HG02642 (cell line): ENCODE results near the gene NT5C.
"Not testable (repeated sequence)": the region's sequence is repeated elsewhere in the genome, so short reads cannot be mapped to it uniquely, and the experiment has no call there.

Source experiments
- ATAC-seq: cut with Tn5 transposase; IDR thresholded peaks from one replicate; pipeline ENCODE4 v1.9.1; 2021; ENCODE audit warnings: mild to moderate bottlenecking; ENCODE audit not compliant: unreplicated experiment, poor library complexity

The NT5C gene

DNA sequence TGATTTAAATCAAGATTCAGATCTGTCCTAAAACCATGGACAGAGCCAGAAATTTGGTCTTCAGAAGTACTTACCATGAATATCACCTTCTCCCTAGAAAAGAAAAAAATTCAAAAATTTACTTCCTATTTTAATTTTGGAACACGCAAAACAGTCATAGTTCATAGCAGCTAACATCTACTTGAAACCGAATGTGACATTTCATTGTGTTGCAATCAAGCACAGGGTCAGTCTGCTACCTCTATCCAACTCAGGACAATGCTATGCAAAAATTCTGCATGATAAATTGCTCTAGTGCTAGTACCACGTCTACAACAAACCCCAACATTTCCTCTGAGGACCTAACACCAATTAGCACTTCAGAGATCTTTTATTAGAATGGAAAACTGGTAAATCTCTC, 15.1 kb upstream of the NT5C start:
- ATAC-seq, result no peak

DNA sequence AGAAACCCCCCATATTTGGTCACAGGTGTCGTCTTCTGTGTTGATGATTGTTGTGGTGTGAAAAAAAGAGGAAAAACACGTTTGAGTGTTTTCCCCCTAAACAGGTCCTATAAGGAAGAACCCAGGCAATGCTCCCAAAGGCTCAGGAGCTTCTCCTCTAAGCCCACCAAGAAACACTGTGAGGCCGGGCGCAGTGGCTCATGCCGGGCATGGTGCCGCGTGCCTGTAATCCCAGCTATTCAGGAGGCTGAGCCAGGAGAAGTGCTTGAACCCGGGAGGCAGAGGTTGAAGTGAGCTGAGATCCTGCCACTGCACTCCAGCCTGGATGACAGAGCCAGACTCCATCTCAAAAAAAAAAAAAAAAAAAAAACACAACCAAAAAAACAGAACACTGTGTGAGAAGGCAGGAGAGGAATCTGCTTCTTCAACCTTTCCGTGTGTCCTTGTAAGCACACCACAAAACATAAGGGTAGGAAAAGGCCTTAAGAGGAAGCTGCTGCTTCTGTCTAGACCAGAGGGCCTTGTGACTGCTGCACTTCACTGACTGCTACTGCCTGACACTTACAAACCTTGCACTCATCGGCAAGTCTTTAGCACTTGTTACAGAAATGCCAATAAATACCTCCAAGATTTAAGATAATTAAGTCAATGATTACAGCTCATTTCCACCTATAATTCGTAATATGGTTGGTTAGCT, 13.4 kb upstream of the NT5C start:
- ATAC-seq, result no peak

DNA sequence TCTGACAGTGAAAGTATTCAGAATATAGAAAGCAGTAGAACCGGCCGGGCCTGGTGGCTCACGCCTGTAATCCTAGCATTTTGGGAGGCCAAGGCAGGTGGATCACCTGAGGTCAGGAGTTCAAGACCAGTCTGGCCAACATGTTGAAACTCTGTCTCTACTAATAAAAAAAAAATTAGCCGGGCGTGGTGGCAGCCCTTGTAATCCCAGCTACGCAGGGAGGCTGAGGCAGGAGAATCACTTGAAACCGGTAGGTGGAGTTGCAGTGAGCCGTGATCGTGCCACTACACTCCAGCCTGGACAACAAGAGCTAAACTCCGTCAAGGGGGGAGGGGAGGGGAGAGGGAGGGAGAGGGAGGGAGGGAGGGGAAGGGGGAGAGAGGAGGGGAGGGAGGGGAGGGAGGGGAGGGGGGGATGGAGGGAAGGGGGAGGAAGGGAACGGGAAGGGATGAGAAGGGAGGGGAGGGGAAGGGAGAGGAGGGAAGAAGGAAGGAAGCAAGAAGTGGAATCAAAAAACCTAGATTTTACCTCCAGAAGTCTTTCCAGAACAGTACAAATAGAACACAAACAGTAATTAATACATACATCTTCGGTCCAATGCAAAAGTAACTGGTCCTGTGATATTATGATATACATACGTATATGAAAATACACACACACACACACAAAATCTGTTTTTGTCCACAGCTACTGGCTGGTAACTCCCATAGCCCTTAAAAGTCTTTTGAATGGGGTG, 10.9 kb upstream of the NT5C start:
- no peak for ATAC-seq

DNA sequence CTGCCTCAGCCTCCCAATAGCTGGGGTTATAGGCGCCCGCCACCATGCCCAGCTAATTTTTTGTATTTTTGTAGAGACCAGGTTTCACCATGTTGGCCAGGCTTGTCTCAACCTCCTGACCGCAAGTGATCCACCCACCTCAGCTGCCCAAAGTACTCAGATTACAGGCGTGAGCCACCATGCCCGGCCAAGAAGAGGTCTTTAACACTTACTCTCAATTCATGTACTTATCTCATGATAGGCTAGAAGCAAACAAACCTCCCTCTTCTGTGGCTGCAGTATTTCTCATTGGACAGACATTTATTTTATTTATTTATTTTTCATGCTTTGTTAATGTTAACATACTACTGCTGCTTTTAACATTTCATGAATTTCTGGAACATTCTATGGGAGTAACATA, 7.0 kb upstream of the NT5C start:
- ATAC-seq, result no peak

DNA sequence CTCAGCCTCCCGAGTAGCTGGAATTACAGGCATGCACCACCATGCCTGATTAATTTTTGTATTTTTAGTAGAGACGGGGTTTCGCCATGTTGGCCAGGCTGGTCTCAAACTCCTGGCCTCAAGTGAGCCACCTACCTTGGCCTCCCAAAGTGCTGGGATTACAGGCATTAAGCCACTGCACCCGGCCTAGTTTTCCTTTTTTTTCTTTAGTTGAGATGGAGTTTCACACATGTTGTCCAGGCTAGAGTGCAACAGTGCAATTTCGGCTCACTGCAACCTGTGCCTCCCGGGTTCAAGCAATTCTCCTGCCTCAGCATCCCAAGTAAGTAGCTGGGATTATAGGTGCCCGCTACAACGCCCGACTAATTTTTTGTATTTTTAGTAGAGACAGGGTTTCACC, 6.2 kb upstream of the NT5C start:
- not testable (repeated sequence) for ATAC-seq

DNA sequence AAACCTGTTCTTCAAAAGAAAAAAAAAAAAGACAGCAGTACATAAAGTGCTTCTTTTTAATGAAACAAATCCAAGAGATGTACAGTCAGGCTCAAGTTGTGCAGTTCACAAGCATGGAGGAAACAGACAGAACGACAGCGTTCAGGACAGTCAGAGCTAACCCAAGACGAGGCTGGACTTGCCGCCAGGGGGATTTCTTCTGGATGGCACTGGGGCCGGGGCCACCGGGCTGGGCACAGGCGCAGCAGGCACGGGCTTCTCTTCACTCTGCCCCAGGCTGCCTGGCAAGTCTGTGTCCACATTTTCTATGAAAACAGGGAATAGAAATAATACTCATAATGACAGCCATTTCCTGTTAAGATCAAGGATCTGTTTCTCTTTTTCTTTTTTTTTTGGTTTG, 4.4 kb upstream of the NT5C start:
- no peak for ATAC-seq

DNA sequence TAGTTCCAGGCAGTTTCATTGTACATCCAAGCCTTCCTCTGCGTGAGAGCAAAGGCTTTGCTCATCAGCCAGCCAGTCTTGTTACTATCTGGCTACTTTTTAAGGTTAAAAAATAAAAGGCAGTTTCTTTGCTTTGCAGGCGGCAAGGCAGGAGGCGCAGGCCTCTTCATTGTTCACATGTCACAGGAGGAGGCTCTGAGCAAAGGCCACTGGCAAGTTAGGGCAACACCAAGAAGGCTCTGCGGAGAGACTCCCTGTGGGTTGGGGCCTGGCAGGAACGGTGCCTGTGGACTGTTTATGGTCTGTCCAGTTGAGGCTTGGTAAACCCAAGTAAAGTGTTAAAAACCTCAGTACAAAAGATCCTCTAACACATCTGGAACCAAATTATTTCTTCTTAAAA, 3.9 kb upstream of the NT5C start:
- ATAC-seq, result no peak

DNA sequence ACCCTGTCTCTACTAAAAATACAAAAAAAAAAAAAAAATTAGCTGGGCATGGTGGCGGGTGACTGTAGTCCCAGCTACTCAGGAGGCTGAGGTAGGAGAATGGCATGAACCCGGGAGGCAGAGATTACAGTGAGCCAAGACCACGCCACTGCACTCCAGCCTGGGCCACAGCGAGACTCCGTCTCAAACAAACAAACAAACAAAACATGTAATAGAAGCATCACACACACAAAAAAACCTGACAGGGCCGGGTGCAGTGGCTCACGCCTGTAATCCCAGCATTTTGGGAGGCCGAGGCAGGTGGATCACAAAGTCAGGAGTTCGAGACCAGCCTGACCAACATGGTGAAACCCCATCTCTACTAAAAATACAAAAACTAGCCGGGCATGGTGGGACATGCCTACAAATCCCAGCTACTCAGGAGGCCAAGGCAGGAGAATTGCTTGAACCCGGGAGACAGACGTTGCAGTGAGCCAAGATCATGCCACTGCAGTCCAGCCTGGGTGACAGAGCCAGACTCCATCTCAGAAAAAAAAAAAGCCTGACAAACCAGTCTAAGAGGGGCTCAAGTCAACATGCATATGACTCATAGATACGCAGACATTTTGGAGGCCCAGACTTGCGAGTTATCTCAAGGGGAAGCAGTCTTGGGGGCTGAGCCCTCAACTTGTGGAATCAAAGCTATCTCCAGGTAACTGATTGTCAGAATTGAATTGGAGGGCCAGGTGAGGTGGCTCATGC, 2.2 kb upstream of the NT5C start:
- not testable (repeated sequence) for ATAC-seq

DNA sequence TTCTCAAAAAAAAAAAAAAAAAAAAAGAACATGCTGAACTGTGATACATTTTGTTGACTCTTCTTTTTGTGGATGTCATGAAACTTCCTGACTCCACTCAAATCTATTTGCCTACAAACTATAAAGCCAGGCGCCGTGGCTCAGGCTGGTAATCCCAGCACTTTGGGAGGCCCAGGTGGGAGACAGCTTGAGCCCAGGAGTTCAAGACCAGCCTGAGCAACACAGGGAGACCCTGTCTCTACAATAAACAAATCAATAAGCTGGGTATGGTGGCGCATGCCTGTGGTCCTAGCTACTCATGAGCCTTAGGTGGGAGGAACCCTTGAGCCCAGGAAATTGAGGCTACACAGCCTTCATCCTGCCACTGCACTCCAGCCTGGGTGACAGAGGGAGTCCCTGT, 1.5 kb upstream of the NT5C start:
- no peak for ATAC-seq

DNA sequence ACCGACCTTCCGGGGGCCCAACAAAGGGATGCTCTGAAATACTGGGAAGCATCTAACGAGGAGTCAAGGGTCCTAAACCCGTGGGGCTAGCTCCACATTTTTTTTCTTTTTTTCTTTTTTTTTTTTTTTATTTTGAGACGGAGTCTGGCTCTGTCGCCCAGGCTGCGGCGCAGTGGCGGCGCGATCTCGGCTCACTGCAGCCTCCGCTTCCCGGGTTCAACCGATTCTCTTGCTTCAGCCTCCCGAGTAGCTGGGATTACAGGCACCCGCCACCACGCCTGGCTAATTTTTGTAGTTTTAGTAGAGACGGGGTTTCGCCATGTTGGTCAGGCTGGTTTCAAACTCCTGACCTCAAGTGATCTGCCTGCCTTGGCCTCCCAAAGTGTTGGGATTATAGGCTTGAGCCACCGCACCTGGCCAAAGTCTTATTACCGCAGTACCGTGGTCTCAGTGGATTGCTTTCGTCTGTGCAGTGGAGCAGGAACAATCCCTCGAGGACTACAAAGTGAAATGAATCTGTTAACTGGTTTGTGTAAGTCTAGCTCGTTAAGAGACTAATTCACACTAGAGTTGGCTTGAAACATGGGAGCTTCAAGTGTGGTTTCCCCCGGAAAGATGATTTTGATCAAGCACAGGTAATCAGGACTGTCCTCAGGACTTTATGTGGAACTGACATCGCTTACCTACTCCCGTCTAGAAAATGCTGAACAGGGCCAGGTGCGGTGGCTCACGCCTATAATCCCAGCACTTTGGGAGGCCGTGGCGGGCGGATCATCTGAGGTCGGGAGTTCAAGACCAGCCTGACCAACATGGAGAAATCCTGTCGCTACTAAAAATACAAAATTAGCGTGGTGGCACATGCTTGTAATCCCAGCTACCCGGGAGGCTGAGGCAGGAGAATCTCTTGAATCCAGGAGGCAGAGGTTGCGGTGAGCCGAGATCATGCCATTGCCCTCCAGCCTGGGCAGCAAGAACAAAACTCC, 767 bp upstream of the NT5C start:
- ATAC-seq, result not testable (repeated sequence)

DNA sequence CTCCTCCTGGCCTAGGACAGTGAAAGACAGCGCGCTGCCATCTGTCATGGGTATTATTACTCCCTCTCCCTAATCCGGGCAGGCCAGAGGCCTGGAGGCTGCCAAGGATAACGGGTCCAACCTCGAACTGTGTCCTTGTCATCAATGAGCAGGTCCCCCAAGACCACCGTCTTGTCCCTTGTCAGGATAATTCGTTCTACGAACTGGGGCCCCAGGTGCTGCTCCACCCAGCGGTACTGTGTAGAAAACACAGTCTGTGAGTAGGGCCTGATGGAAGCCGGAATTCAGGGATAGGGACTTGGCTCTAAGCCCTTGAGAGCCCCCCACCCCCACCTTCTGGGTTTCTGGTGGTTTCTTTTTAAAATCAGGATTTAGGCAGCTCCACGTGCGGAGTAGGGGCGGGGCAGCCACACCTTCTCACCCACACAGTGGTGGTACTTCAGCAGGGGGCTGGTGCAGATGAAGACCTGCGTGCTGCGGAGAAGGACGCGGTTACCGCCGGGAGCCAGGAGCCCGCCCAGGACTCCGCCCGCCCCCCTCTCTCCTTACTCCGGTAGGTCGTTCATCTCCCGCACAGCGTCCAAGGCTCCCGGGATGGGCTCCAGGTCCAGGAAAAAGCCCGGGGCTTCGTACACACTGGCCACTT, 787 bp downstream of the NT5C start:
- ATAC-seq, result peak; percentile 10

DNA sequence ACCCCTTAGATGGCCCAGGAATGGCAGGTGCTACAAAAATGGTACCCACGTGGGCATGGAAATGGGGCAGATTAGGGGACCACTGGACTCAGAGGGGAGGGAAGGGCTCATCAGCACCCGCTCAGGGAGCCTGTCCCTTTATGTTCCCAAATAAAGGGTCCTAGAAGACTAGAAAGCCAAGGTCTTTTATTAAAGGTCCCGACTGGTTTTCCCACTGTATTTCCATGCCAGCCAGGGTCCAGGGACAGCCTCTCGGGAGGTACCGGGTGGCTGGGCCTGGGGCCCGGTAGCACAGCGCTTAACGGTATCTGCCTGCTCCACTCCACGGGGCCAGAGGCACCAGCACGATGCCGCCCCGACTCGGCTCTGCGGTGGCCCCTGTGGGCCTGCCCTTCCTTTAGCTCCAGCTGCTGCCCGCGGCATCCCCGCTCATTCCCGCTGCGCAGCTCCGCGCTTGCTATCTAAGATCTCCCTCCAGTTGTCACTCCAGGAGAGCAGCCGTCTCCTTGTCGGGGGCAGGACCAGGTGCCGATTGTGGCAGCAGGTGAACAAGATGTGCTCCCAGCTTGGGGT, 1.4 kb downstream of the NT5C start:
- ATAC-seq, result no peak

DNA sequence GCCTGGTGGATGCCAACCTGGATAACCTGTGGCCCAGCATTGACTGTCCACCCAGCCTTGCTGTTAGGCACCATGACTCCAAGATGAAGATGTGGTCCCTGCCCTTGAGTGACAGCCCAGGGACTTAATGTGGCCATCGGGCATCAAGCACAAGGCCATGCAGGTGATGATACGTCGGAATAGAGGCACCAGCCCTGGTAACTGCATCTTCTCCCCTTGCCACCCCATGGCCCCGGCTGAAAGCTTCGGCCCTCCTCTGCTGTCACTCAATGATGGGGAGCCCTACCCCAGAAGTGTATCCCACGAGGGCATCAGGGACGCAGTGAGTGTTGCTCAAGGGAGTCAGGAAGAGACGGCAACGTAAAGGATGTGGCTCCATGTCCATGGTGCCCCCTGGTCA, 2.0 kb downstream of the NT5C start:
- no peak for ATAC-seq

DNA sequence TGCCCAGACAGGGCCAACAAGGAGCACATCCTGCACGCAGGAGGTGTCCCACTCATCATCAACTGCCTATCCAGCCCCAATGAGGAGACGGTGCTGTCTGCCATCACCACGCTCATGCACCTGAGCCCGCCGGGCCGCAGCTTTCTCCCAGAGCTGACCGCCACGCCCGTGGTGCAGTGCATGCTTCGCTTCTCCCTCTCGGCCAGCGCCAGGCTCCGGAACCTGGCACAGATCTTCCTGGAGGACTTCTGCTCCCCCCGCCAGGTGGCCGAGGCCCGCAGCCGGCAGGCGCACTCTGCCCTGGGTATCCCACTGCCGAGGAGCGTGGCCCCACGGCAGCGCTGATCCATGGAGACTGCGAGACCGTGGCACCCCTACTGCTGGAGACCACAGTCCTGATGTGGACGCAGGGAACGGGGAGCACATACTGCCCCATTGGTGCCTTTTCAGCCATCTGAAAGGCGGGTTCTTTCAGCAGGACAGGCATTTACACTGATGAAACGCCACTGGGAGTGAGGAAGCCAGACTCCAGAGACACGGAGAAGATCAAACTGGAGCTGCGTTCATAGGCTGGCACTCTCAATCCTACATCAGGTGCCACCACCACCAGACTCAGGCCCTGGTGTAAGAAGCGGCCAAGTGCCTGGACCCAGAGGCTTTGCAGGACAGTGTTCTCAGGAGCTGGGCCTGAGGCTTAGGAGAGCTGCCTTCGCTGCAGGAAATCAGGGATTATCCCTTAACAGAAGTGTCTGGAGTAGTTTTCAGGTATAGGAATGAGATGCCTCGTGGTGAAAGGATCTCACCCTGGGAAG, 2.6 kb downstream of the NT5C start:
- no peak for ATAC-seq

DNA sequence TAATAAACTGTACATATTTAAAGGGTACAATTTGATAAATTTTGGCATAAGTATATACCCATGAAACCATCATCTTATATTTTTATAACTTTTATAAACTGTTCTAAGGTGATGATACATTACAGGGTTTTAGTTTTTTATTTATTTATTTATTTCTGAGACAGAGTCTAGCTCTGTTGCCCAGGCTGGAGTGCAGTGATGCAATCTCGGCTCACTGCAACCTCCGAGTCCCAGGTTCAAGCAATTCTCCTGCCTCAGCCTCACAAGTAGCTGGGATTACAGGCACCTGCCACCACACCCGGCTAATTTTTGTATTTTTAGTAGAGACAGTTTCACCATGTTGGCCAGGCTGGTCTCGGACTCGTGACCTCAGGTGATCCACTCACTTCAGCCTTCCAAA, 3.6 kb downstream of the NT5C start:
- not testable (repeated sequence) for ATAC-seq

DNA sequence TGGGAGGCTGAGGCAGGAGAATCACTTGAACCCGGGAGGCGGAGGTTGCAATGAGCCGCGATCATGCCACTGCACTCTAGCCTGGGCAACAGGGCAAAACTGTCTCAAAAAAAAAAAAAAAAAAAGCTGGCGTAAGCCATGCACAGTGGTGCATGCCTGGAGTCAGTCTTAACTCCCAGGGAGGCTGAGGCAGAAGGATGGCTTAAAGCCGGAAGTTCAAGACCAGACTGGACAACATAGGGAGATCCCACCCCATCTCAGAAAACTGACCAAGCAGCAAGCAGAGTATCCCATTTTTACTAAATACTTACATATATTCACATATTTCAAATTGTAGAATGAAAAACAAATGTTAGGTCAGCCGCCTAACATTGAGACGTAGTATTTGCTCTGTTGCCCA, 4.6 kb downstream of the NT5C start:
- no peak for ATAC-seq

DNA sequence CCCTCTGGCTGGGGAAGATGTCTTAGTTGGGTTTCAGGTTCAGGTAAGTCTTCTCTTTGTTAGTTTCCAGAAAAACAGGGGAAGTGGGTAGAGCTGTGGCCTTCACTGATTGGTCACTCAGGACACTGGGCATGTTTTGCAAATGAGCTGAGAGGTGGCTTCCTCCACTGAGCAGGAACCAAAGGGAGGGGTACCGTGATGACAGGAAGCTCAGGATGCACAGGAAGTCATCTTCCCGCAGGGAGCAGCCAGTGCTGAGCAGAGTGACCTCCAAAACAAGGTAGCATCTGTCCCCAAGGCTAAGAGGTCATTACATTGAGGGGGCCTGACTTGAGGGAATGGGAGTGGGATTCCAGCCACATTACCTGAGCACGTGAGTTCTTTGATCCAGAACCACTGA, 5.6 kb downstream of the NT5C start:
- ATAC-seq, result no peak

DNA sequence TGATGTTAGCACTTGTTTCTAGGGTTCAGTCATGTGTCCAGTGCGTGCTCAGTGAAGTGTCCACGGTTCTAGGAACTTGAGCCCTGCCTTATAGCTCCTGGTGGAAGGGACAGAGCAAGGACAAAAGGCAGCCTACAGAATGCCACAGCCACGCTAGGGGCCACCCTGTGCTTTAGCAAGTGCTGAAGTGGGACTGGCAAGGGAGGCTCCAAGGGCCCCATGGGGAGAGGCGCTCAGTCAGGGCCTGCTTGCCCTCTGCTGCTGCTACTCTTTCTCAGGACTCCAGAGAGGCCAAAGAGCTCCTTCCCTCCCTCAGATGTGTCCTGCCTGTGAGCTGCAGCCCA, 6.8 kb downstream of the NT5C start:
- no peak for ATAC-seq
